ENCODE data around the gene PLEKHJ1. TPM values are rescaled to one million over a fixed set of nuclear protein-coding genes. Genes with fewer than 3 reads are reported as not detected.

Gene PLEKHJ1
- total RNA-seq, 1 experiment from 2014 or later: 78.6 TPM

DNA sequence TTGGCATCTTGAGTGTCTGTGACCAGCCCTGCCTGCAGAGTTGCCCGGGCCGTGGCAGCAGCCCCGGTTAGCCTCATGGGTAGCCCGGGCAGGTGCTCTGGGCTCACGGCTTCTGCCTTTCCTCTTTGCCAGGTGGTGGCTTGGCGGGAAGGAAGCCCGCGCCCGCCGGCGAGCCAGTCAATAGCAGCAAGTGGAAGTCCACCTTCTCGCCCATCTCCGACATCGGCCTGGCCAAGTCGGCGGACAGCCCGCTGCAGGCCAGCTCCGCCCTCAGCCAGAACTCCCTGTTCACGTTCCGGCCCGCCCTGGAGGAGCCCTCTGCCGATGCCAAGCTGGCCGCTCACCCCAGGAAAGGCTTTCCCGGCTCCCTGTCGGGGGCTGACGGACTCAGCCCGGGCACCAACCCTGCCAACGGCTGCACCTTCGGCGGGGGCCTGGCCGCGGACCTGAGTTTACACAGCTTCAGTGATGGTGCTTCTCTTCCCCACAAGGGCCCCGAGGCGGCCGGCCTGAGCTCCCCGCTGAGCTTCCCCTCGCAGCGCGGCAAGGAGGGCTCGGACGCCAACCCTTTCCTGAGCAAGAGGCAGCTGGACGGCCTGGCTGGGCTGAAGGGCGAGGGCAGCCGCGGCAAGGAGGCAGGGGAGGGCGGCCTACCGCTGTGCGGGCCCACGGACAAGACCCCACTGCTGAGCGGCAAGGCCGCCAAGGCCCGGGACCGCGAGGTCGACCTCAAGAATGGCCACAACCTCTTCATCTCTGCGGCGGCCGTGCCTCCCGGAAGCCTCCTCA lies 9.9 kb downstream of the PLEKHJ1 start:
- ChIA-PET CTCF (no interaction called here), POLR2A (no interaction called here)
- DNase-seq (ENCODE audit: low read depth, low spot score) (no peak), ATAC-seq (no peak)
- no TSS peak for BruUV-seq (replicated peaks)
- in situ Hi-C loops (cut with HindIII; ENCODE audit: low pct_unique_long_range_greater_than_20kb, low sequenced_read_pairs) (no loop called here), intact Hi-C loops (cut with micrococcal nuclease; ENCODE audit: unreplicated experiment) (no loop called here)
- Histone ChIP-seq H3K9me3 (ENCODE audit: control insufficient read depth, insufficient read depth, low read depth, low read length) (no peaks in the 10 kb centered on the region), H3K36me3 (ENCODE audit: control insufficient read depth, insufficient read depth, low read length) (no peaks in the 10 kb centered on the region), H3K27ac (ENCODE audit: low read length) (no peak overlapping the region), H3K27me3 (ENCODE audit: control insufficient read depth, insufficient read depth, low read length) (no peaks in the 10 kb centered on the region), H3K4me1 (ENCODE audit: control insufficient read depth, insufficient read depth, low read length) (0 out of 2 replicates have a peak, but pooled peaks cover under 1% of the 10 kb centered on the region), H3K4me3 (ENCODE audit: low read depth in 2 of 2, low read length in 2 of 2) (no peak overlapping the region)
- TF ChIP-seq POLR2AphosphoS5 (IDR thresholded peaks at IDR 0.05; ENCODE audit: low read depth, low read length): no peak
- TF ChIP-seq SIN3A (IDR thresholded peaks at IDR 0.05; ENCODE audit: borderline replicate concordance, insufficient read depth, low read depth, low read length): no peak
- TF ChIP-seq, protein P1, sequence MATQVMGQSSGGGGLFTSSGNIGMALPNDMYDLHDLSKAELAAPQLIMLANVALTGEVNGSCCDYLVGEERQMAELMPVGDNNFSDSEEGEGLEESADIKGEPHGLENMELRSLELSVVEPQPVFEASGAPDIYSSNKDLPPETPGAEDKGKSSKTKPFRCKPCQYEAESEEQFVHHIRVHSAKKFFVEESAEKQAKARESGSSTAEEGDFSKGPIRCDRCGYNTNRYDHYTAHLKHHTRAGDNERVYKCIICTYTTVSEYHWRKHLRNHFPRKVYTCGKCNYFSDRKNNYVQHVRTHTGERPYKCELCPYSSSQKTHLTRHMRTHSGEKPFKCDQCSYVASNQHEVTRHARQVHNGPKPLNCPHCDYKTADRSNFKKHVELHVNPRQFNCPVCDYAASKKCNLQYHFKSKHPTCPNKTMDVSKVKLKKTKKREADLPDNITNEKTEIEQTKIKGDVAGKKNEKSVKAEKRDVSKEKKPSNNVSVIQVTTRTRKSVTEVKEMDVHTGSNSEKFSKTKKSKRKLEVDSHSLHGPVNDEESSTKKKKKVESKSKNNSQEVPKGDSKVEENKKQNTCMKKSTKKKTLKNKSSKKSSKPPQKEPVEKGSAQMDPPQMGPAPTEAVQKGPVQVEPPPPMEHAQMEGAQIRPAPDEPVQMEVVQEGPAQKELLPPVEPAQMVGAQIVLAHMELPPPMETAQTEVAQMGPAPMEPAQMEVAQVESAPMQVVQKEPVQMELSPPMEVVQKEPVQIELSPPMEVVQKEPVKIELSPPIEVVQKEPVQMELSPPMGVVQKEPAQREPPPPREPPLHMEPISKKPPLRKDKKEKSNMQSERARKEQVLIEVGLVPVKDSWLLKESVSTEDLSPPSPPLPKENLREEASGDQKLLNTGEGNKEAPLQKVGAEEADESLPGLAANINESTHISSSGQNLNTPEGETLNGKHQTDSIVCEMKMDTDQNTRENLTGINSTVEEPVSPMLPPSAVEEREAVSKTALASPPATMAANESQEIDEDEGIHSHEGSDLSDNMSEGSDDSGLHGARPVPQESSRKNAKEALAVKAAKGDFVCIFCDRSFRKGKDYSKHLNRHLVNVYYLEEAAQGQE (IDR thresholded peaks at IDR 0.05; ENCODE audit: insufficient read depth in 1 of 2, low read depth in 2 of 2, low read length in 1 of 2): no peak
- no peak for TF ChIP-seq TCF7L2 (IDR thresholded peaks at IDR 0.05; ENCODE audit: low read depth, low read length)
- TF ChIP-seq, protein P2, sequence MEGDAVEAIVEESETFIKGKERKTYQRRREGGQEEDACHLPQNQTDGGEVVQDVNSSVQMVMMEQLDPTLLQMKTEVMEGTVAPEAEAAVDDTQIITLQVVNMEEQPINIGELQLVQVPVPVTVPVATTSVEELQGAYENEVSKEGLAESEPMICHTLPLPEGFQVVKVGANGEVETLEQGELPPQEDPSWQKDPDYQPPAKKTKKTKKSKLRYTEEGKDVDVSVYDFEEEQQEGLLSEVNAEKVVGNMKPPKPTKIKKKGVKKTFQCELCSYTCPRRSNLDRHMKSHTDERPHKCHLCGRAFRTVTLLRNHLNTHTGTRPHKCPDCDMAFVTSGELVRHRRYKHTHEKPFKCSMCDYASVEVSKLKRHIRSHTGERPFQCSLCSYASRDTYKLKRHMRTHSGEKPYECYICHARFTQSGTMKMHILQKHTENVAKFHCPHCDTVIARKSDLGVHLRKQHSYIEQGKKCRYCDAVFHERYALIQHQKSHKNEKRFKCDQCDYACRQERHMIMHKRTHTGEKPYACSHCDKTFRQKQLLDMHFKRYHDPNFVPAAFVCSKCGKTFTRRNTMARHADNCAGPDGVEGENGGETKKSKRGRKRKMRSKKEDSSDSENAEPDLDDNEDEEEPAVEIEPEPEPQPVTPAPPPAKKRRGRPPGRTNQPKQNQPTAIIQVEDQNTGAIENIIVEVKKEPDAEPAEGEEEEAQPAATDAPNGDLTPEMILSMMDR (IDR thresholded peaks at IDR 0.05): no peak

DNA sequence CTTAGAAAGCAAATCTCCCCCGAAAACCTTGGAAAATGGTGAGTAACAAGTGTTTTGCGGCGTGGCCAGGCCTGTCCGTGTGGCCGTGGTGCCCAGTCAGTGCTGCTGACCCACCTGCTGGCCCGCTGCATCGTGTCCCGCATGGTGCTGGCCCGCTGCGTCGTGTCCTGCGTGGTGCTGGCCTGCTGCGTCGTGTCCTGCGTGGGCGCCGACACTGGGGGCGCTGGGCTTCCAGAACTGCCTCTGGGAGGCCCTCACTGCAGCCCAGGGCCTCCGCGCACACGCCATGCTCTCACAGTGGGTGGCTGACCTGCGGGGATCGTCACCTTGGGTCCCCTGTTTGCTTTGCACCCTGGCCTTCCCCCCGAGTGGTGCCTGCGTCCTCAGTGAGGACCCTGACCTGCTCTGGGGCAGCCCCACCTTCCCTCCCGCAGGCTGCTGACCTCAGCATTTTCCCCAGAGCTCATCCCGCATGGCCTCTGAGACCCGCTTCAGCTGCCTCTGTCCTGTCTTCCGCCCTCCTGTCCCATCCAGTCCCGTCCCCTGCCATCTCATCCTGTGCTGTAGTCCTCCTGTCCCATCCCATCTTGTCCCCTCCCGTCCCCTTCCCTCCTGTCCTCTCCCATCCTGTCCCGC lies 10.6 kb downstream of the PLEKHJ1 start:
- no peaks in the 10 kb centered on the region for H3K27me3 ChIP-seq (ENCODE audit: control insufficient read depth, insufficient read depth, low read length)
- H3K4me1 ChIP-seq (ENCODE audit: control insufficient read depth, insufficient read depth, low read length): 0 out of 2 replicates have a peak, but pooled peaks cover 3% of the 10 kb centered on the region
- TF ChIP-seq SIN3A (IDR thresholded peaks at IDR 0.05; ENCODE audit: borderline replicate concordance, insufficient read depth, low read depth, low read length) (no peak), POLR2AphosphoS5 (IDR thresholded peaks at IDR 0.05; ENCODE audit: low read depth, low read length) (no peak)
- TF ChIP-seq, protein P2 (IDR thresholded peaks at IDR 0.05): no peak
- H3K4me3 ChIP-seq (ENCODE audit: low read depth in 2 of 2, low read length in 2 of 2): no peak overlapping the region
- no peaks in the 10 kb centered on the region for H3K36me3 ChIP-seq (ENCODE audit: control insufficient read depth, insufficient read depth, low read length)
- CTCF ChIA-PET: no interaction called here
- H3K27ac ChIP-seq (ENCODE audit: low read length): no peak overlapping the region
- intact Hi-C loops (cut with micrococcal nuclease; ENCODE audit: unreplicated experiment) (no loop called here), in situ Hi-C loops (cut with HindIII; ENCODE audit: low pct_unique_long_range_greater_than_20kb, low sequenced_read_pairs) (no loop called here)
- DNase-seq (ENCODE audit: low read depth, low spot score) (no peak), ATAC-seq (no peak)
- POLR2A ChIA-PET: no interaction called here
- no peaks in the 10 kb centered on the region for H3K9me3 ChIP-seq (ENCODE audit: control insufficient read depth, insufficient read depth, low read depth, low read length)
- no TSS peak for BruUV-seq (replicated peaks)
